Transverse colon (tissue), 3 donors: ENCODE results near the gene REL.

ENCODE experiments used
- POLR2A ChIP-seq: fragments of 450-650 bp; IDR thresholded peaks from one replicate; pipeline ENCODE4 v1.6.1; 2016; ENCODE audit warnings: antibody characterized with exemption, mild to moderate bottlenecking, moderate library complexity
- POLR2AphosphoS5 ChIP-seq, 3 donors: sonication (generic); formaldehyde crosslinking; IDR thresholded peaks; one replicate each; pipeline ENCODE4 v1.6.1; 2016; ENCODE audit warnings: antibody characterized with exemption in 3 of 3

DNA sequence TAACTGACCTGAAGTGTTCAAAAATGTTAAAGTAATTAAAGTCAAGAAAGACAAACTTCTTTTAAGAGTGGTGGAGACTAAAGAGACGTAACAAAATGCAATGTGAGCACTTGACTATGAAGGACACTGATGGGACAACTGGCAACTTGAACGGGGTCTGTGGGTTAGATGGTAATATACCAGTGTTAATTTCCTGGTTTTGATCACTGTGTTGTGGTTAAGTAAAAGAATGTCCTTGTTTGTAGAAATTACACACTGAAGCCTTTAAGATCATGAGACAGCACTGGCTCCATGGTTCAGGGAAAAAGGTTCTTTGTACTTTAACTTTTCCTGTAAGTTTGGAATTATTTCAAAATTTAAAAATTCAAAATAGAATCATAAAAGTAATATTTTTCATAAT, 58.2 kb downstream of the REL start:
- TF ChIP-seq POLR2A = no peak
- TF ChIP-seq POLR2AphosphoS5 (IDR thresholded peaks at IDR 0.05) = no peak
